ENCODE measurements around the gene ASTL.

DNA sequence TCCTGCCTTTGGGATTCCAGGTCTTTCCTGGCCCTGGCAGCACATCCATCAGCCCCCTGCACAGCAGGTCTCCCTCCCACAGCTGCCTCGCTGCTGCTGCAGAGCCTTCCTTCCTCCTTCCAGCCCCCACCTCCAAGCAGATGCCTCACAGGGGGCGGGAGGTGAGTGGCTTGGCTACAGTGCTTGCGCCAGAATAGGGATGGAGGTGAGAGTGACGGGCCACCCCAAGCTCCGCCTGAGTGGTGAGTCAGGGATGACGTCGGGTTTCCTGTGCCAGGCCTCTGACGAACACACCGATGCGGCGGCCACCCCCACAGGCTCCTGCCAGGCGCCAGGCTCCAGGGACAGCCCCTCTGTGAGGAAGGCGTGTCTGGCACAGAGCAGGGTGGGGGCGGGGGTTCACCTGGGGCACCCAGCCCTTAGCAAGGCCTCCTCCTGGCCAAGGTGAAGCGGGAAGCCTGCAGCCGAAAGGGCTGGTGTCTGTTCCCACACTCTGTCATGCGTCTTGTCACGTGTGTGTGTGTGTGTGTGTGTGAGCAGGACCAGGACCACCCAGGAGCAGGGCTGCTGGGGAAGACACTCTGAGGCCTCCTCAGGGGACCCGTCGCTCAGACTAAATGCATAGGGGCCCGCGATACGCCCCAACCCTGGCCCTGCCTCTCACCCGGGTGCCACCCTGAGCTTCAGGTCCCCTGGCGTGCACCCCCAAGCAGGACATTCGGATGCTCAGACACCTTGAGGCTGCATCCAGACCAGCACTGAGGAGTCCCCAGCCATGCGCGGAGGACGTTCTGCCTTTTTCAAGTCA is 10.3 kb upstream of the ASTL start:
- TF ChIP-seq, protein P1, sequence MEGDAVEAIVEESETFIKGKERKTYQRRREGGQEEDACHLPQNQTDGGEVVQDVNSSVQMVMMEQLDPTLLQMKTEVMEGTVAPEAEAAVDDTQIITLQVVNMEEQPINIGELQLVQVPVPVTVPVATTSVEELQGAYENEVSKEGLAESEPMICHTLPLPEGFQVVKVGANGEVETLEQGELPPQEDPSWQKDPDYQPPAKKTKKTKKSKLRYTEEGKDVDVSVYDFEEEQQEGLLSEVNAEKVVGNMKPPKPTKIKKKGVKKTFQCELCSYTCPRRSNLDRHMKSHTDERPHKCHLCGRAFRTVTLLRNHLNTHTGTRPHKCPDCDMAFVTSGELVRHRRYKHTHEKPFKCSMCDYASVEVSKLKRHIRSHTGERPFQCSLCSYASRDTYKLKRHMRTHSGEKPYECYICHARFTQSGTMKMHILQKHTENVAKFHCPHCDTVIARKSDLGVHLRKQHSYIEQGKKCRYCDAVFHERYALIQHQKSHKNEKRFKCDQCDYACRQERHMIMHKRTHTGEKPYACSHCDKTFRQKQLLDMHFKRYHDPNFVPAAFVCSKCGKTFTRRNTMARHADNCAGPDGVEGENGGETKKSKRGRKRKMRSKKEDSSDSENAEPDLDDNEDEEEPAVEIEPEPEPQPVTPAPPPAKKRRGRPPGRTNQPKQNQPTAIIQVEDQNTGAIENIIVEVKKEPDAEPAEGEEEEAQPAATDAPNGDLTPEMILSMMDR (conservative IDR thresholded peaks at IDR 0.05; ENCODE audit: low read length) = no peak
- no peak for TF ChIP-seq EZH2phosphoT487 (IDR thresholded peaks at IDR 0.05; ENCODE audit: borderline replicate concordance, low read depth, low read length)
